Stimulated activated CD4-positive, alpha-beta T cell treated with anti-CD3 and anti-CD28 coated beads, Interleukin-15, amount 100 ng/mL, for 24 hours (primary cell): ENCODE results near the gene SLAMF1.

ENCODE experiments used
- DNase-seq: peaks from one replicate; pipeline ENCODE4 v3.0.0-alpha.2; 2020

The SLAMF1 gene

DNA sequence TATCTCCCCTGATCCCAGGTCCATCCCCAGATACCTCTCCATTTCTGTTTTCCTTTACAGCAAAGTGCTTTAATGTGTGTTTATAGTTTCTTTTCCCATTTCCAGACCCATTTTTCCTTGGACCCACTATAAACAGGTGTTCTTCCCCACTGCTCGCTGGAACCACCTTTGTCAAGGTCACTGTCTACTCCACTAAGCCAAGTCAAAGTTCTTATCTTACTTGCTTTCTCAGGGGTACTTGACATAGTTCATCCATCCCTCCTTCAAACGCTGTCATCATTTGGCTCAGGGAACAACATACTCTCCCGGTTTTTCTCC lies 8.3 kb downstream of the SLAMF1 start:
- no peak for DNase-seq

DNA sequence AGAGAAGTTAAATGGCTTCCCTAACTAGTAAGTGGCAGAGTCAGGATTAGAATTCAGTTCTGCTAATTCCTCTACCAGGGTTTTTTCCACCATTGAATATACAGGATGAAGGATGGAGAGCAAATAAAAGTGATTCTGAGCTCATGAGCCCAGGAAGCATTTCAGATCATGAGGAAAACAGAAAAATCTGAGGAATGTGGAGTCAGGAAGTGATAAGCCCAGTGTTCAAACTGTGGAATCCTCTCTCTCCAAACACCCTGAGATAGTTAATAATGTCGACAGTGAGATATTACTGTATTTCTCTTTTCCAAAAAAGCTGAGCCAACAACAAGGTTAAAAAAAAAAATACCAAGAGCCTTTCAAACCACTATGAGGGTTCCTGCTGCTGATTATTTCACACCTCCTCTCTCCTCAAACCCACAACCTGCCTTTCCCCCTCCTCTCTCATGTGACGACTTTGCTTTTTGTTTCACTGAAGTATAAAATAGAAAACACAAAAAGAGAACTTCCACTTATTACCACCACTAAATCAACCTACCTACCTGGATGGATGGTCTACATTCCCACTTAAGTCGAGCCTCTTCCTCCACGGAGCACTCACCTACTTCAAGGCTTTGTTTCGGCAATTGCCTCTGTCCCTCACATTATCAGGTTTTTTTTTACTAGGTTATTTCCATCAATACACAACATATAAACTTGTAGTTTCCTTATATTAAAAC lies 8.9 kb downstream of the SLAMF1 start:
- peak; percentile 51 for DNase-seq

DNA sequence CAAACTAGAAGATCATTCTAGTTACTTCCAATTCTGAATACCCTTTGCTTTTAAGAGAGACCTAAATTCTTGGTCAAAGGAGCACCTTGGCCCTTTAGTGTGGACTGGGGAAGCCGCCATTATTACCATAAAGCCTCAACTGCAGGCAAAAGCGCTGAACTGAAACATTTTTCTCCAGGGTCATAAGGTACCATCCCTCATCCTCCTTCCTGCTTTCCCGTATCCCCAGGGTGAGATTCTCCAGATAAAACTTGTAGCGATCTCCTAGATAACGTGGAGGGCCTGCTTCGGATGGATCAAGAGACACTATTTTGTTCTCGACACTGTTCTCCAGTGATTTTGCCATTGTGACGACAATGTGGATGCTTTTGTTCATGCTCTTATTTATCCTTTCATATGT lies 9.8 kb downstream of the SLAMF1 start:
- DNase-seq, result no peak

DNA sequence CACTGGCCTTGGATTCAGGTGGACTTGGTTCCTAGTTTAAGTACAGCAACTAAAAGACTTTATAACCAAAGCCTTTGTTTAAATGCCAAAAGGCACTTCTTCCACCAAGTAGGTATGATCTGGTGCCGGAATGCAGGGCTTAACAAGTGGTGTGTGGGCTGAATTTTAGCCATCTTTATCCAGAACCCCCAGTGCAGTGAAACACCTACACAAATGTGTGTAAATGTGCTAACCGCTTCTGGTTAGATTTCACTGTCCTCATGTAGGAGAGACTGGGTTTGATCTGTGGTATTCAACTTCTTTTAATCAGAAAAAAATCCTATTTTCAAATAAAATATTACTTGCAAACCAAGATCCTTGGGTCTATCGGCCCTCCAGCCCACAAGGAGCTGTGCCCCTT lies 10.3 kb downstream of the SLAMF1 start:
- no peak for DNase-seq

DNA sequence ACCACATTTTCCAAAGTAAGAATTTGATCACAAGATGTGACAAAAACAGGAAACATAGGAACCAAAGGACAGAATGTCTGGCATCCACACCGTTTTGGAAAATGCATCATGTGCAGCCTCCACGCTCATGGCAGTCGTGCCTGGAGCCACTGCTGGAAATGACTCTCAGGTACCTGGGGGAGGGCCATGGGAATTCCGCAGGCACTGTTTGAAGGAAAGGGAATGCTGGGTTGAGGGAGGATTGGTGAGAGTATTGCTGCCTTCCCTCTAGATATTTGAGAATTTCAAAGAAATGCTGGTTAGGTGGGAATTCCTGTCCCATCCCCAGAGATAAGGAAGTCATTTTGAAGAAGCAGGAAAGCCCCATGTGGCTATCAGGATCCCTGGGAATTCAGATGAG lies 10.8 kb downstream of the SLAMF1 start:
- DNase-seq, result no peak

DNA sequence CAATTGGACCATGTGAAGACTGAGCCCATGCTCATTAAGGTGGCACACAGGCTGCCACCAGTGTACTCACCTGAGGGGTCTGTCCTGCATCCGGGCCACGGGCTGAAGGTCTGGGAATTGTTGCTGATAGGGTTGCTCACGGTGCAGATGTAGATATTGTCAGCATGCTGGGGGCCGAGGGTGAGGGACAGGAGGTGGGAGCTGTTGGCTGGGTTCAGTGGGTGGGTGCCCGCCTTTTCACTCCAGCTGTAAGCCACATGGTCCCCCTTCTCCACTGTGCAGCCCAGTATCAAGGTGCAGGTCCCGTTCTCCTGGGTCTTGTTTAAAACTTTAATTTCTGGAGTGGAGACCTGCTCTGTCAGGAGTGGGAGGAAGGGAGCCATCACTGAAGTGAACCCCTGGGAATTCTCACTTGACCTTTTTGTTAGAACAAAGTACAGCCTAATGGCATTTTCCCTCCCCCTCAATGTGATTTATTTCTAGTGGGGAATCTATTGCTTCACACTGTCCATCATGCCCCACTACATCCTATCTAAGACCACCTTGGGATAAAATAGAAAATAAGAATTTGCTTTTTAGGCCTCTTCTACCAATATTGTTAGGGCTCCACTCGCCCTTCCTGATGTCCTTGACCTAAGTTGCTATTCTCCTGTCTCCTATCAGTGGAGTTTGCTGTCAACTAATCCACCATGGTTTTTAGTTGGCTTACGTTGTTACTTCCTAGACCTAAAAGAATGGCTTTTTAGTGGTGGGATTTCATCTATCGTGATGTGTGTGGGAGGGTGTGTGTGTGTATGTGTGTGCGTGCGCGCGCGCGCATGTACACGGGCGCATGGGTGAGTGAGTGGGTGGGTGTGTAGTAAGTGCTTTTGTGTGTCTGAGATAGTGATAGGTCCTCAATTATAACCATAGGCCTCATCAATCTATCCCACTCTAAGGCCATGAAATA lies 12.0 kb downstream of the SLAMF1 start:
- no peak for DNase-seq

DNA sequence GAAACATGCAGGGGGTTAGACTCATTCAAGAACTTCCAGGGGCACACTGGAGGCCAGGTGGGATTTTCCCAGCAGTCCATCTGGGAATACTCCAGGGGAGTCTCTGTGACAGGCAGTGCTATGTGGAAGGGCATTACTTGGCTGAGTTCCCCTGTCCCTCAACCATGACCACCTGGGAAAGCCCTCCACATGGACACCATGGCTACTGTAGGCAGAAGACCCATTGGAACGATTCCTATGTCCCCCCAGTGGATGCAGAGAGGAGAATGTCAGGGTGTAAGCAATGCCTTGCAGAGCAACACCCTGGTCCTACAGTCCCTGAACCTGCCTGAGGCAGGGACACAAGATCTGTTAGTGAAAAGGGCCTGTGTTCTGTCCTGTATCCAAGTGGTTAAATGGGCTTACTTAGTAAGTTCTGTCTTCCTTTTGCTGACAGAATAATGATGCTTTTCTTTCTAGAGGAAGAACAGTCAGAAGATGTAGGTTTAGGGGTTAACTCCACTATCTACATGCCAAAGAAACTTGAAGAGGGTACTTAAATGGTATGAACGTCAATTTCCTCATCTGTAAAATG lies 13.4 kb downstream of the SLAMF1 start:
- no peak for DNase-seq

DNA sequence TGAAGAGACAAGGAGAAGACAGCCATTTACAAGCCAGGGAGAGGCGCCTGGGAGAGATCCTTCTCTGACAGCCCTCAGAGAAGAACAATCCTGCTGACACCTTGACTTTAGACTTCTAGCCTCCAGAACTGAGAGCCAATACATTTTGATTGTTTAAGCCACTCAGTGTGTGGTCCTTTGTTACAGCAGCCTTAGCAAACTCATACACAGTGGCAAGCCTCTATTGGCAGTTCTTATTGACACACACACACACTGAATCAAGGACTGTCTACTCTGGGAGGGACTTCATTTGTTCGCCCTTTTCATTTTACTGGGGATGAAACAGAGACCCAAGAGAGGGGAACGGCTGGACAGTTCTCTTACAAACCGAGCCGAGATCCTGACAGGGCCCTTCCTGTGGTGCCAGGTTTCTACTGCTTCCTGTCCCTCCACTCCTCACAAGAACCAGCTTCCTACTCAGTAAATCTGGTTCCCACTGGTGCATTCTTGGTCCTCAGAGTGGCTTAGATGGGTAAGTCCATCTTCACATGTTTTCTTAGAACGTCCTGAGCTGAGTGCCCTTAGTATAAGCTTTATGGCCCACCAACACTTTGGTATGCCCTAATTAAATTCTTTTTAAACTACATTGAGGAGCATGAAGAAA lies 14.7 kb downstream of the SLAMF1 start:
- no peak for DNase-seq

DNA sequence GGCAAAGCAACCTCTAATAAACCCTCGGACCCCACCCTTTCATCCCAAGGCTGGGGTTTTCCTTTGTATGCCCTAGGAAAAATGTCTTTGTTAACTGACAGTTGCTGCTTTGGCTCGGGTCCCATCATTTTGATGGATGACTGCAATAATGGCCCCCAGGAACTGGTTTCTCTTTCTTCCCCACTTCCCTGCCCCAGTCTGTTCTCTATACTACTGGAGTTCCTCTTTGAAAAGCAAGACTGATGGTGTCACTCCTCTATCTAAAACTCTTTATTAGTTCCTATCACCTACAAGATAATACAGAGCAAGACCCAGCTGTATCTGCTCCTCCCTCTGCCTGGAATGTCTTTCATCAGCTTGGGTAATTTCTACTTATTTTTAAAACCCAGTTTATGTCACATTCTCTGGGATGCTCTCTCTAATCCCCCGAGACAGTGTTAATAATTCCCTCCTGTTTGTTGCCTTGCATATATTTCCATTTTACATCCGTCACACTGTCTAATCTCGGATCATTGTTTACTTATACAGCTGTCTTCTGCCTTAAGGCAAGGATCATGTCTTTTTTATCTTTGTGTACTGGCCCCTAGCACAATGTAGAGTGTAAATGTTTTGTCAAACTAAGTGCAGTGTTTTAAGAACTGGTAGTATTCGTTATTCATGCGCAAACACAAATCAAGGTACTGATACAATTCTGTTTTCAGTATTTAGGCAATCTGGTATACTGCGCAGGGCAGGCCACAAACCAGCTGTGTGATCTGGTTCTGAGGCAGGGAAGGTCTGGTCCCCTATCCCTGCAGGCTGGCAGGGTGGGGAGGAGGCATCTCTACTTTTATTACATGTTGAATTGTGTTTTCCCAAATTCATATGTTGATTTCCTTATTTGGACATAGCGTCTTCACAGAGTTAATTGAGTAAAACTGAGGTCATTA lies 16.1 kb downstream of the SLAMF1 start:
- no peak for DNase-seq

DNA sequence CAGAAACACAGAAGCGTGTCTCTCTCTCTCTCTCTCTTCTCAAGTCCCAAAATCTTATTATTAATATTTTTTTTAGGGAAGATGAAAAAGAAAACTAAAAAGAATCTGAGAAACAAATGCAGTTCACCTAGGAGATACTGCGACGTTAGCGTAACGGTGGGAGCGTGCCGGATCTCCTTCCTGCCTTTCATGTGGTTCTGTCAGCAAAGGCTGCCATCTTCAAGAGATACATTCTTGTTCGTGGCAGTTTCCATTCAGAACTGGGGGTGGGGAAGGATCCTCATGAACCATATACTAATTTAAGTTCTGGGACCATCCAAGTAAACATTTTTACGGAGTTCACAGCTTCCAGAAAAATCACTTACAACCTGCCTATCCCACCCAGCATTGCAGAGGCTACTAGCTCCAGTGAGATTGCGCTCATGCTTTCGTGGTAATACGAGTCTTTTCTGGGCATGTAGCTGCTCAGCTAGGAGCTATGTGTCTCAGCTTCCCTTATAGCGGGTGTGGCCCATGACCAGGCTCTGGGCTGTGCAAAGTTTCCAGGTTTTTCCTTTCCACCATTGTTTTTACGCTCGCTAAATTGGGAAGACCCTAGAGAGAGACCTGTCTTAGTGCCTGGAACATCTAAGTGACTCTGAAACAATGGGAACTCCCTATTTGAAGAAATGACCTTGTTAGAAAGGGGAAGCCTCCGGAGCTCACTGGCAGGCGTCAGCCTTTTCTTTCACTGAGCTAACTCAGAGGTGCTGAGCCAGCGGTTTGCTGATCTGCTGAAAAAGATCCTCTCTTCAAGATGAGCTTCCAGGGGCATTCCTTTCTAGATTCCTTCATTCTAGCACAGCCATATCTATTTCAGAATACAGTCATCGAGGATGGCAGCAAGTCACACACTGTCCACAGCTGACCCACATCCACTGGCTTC lies 17.3 kb downstream of the SLAMF1 start:
- peak; percentile 71 for DNase-seq

DNA sequence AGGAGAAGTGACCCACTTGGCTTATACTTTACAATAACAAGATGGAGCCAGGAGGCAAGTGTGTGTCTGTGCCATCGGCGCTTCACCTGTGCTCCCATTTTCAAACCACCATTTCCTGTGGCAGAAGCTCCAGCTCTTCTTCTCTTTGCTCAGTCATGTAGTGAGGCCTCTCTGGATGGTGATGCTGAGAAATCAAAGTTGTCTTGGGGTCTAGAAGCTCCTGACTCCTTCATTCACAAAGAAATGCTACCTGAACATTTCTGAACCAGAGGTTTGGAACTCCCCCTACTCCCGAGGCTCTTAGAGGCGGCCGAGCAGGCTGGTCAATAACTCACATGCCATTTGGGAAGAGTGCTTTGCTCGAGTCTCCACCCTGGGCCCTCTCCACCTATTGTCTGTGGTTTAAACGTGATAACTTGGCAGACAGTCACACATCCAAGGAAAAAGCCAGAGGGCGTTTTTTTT lies 18.0 kb downstream of the SLAMF1 start:
- DNase-seq, result no peak

DNA sequence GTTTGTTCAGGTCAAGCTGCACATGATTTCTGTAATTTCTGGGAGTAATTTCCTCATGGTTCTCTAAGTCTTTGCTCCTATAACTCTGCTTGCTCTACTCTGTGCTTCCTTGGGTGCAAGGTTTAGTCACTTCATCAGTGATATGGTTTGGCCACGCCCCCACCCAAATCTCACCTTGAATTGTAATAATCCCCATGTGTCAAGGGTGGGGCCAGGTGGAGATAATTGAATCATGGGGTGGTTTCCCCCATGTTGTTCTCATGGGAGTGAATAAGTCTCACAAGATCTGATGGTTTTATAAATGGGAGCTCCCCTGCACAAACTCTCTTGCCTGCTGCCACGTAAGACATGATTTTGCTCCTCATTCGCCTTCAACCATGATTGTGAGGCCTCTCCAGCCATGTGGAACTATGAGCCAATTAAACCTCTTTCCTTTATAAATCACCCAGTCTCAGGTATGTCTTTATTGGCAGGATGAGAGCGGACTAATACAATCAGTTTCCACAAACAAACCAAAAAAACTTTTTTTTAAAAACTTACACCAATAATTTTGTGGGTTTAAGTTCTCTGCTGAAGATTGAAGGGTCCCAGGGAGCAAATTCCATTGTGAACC lies 19.1 kb downstream of the SLAMF1 start:
- peak; percentile 82 for DNase-seq

DNA sequence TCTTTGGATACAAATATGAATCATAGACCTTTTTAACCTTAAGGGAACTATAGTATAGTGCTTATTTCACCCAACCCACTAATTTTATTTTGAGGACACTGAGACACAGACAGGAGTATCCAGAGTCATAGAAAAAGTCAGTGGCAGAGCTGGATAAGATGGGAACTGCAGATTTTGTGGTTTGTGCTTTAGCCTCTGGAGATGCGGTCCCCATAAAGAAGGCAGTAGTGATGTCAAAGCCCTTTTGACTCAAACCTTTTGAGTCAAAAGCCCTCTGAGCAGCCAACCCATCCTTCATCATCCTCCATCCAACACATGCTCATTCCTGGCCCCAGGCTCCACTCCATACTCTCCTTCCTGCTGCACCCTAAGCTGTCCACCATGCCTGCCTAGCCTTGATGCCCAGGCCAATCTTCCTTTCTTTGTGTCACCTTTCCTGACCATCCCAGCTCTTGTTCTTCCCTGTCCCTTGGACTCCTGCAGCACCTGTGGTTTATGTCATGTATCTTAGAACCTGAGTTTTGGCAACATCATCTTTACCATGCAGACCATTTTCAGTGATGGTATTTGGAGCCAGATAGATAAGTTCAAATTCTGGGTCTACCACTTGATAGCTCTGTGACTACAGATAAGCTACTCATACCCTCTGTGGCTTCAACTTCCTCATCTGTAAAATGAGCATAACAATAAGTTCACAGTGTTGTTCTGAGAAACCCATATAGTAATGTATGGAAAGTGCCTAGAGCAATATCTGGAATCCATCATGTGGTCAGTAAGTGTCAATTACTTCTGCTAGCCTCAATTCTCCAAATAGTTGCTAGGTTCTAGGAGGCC lies 20.1 kb downstream of the SLAMF1 start:
- DNase-seq, result no peak

DNA sequence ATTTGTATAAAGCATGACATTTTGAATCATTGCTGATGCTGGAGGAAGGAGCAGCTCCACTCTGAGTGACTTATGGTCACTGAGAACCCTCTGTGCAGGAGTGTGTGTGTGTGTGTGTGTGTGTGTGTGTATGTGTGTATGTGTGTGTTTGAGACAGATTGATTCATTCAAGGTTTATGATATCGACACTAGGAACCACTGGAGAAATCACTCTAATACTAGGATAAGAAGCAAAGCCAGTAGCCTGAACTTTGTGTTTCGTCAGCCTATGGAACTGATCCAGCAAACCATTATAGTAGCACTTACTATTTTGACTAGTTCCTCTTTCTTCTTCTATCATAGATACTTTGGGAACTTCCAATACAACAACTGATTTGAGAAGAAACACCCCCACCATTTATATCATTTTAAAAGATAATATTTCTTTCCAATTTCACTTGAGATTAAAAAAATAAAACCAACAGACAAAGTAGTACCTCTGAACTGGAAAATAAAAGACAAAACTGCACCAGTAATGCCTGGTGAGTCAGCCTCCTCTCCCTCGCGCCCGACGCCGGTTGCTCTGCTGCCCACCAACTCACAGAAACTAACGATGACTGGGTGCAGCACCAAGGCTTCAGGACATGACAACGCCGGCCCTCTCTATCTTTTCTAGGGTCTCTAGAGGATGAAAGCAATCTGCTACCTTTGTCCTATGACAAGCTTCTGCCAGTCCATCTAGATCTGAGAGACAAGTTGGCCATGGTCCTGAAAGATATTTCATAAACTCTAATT lies 20.9 kb downstream of the SLAMF1 start:
- DNase-seq, result peak; percentile 84

DNA sequence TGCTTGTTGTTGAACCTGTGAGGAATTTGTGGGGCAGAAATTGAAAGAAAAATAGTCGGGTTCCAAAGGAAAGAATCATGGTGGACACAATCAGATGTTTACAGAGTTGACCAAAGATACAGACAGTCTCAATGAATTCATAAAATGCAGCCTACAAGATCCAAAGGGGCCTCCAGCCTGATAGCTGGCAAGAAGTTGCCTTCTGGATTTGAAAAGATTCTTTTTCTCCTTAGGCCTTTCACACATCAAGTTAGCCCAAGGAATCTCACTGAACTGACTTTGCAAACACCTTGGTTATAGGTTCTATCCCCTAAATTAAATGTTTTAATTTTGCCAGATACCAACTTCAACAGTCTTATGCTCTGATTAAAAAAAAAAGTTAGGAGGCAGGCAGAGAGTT lies 21.5 kb downstream of the SLAMF1 start:
- DNase-seq, result no peak

DNA sequence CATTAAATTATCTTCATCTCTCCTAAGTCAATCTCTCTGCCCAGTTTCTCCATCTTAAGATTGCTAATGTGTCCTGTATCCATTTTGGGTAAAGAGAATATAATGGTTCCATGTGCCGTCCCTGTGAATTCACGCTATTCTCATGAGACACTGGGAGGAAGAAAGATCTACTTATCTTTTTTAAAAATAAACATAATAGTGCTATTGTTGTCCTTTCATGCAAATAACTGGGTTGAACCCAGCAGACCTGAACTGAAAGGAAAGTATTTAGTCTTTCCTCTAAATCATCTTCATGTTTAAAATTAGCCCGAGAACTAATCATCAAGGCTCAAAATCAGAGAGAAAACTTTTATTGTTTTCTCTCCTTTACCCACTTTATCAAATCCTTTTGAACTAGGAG lies 22.4 kb downstream of the SLAMF1 start:
- DNase-seq, result no peak

DNA sequence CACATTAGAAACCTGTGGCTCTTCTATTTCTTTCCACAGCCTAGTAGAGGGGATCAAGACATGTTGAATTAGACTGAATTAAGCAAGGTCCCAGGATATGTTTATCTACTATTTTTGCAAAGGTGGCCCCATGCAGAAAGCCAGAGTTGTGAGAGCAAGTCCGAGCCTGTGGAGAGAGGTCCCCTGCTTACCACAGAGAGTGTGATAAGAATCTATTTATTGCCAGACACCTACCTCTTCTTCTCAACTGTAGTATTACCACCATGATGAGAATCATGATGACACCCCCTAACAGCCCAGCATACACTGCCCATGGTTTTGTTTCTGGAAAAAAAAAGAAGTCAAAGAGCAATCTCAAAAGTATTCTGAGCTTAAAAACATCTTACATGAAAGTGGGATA lies 23.0 kb downstream of the SLAMF1 start:
- DNase-seq, result no peak

DNA sequence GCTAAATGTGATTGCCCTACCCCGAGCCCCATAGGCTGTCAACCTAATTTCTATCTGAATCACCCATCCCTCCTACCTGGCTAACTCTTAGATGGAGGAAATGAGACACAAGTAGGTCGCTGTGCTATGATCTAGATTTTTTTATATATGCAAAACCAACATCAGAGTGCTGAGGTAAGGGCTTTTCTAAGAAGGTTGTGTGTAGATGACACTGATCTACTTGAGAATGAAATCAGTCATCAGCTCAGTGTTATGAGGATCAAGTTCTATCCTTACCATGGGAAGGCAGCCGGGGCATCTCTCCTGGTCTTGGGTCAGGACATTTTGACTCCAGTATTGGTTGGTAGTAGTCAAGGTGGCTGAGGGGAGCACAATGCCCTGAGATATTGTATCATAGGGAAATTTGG lies 23.6 kb downstream of the SLAMF1 start:
- DNase-seq, result peak; percentile 57
